ENCODE measurements around the gene CES4A.
"Not testable (repeated sequence)": the region's sequence is repeated elsewhere in the genome, so short reads cannot be mapped to it uniquely, and the experiment has no call there.

The CES4A gene

DNA sequence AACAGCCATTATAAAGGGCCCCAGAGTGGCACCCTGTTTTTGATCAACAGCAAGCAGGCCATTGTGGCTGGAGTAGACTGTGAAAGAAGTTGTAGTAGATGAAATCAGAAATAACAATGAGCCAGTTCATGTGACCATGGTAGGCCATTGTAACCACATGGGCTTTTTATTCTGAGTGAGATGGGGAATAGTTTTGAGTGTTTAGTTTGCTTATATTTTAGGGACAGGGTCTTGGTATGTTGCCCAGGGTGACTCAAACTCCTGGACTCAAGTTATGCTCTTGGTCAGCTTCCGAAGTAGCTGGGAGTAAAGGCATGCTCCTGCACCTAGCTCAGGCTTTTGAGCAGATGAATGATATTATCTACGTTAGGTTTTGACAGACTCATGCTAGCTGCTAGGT, 52.5 kb downstream of the CES4A start:
- TF ChIP-seq, protein P1, sequence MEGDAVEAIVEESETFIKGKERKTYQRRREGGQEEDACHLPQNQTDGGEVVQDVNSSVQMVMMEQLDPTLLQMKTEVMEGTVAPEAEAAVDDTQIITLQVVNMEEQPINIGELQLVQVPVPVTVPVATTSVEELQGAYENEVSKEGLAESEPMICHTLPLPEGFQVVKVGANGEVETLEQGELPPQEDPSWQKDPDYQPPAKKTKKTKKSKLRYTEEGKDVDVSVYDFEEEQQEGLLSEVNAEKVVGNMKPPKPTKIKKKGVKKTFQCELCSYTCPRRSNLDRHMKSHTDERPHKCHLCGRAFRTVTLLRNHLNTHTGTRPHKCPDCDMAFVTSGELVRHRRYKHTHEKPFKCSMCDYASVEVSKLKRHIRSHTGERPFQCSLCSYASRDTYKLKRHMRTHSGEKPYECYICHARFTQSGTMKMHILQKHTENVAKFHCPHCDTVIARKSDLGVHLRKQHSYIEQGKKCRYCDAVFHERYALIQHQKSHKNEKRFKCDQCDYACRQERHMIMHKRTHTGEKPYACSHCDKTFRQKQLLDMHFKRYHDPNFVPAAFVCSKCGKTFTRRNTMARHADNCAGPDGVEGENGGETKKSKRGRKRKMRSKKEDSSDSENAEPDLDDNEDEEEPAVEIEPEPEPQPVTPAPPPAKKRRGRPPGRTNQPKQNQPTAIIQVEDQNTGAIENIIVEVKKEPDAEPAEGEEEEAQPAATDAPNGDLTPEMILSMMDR (conservative IDR thresholded peaks at IDR 0.05; ENCODE audit: low read depth): no peak
- no peak overlapping the region for H3K27ac ChIP-seq
- no peak for DNase-seq (ENCODE audit: low spot score)
- POLR2A ChIA-PET (ENCODE audit: low non-redundant PET): no interaction called here
- CTCF ChIA-PET: interaction anchor here (1.7 kb wide), 1 partner anchor 26 kb away, joined by 3 read pairs; no protein-coding TSS in a partner anchor

DNA sequence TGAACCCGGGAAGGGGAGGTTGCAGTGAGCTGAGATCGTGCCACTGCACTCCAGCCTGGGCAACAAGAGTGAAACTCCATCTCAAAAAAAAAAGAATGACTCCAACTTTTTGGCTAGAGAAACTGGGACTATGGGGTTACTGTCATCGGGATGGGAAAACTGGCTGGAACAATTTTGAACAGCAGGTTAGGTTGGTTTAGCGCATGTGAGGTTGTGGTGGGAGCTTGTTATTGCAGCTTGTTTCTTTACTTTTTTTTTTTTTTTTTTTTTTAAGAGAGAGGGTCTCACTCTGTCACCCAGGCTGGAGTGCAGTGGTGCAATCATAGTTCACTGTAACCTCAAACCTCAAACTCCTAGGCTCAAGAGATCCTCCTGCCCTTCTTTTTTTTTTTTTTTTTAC, 53.1 kb downstream of the CES4A start:
- CTCF ChIA-PET: interaction anchor here (0.6 to 1.0 kb wide), 2 partner anchors 60 to 290 kb away, joined by 3 to 4 read pairs; no protein-coding TSS in a partner anchor
- H3K27ac ChIP-seq; POLR2A ChIA-PET (ENCODE audit: low non-redundant PET); DNase-seq (ENCODE audit: low spot score): not testable (repeated sequence)

DNA sequence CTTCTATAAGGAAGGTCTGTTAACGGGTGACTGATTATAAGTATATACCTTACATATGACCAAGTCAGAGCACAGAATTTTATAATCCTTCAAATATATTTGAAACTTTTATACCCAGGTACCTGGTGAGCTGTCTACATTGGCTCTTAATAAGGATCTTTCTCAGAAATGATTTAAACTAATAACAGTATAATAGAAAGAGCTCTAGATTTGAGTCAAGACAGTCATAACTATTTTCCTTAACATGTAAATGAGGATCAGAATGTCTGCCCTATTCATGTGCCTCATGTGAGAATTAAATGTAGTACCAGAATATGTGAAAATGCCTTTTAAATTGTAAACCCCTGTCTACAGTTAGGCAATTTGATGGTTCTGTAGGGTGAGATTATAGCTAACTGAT, 55.0 kb downstream of the CES4A start:
- ChIA-PET POLR2A (ENCODE audit: low non-redundant PET) (no interaction called here), CTCF (interaction anchor here (0.6 kb wide), 1 partner anchor 1151 kb away, joined by 3 read pairs; no protein-coding TSS in a partner anchor)
- TF ChIP-seq, protein P1 (conservative IDR thresholded peaks at IDR 0.05; ENCODE audit: low read depth): no peak
- no peak for DNase-seq (ENCODE audit: low spot score)
- no peak overlapping the region for H3K27ac ChIP-seq

DNA sequence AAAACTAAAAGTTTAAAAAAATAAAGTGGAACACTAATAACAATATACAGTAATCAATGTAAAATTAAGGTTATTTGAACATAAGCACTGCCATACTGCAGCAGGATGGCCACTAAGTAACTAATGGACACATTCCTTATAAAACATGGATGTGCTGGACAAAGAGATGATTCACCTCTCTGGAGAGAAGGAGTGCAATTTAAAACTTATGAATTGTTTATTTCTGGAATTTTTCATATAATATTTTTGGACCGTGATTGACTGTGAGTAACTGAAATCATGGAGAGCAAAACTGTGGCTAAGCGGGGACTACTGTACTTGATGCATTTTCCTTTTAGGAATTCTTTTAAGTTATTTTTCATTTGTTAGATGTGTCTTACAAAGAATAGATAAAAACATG, 62.4 kb downstream of the CES4A start:
- ChIA-PET POLR2A (ENCODE audit: low non-redundant PET) (no interaction called here), CTCF (no interaction called here)
- DNase-seq (ENCODE audit: low spot score): no peak
- H3K27ac ChIP-seq: no peak overlapping the region
- TF ChIP-seq, protein P1 (conservative IDR thresholded peaks at IDR 0.05; ENCODE audit: low read depth): no peak

DNA sequence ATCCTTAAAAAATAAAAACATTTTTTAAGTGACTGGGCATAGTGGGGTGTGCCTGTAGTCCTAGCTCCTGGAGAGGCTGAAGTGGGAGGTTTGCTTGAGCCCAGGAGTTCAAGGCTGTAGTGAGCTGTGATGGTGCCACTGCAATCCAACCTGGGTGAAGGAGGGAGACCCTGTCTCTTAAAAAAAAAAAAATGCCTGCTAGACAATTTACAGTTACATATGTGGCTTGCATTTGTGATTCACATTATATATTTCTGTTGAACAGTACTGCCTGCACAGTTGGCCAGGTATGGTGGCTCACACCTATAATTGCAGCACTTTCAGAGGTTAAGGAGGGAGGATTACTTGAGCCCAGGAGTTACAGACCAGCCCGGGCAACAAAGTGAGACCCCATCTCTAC, 64.0 kb downstream of the CES4A start:
- no peak for DNase-seq (ENCODE audit: low spot score)
- POLR2A ChIA-PET (ENCODE audit: low non-redundant PET): no interaction called here
- CTCF ChIA-PET: no interaction called here
- no peak overlapping the region for H3K27ac ChIP-seq
- TF ChIP-seq, protein P1 (conservative IDR thresholded peaks at IDR 0.05; ENCODE audit: low read depth): no peak

DNA sequence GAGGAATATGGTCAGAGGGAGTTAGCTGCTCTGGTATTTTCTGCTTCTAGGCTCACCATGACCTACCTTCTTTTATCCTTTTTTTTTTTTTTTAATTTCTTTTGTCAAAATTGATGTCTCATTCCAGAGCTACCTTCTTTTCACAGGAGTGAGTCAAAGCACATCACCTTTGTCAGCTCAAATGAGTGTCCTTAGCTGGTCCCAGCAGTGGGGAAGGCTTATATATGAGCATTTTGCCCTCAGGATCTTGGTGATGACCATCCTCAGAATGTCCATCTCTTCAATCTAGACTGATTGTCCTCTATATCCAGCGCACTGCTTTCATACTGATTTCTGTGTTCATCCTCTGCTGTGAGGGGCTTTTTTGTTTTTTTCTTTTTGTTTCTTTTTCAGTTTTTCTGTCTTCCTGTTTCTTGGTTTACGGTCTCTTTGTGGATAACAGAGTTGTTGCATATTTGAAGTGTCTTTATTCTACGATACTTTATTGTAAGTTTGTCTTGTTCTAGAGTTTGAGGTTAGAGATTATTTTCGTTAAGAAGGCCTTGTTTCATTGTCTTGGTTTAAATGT, 65.5 kb downstream of the CES4A start:
- TF ChIP-seq, protein P1 (conservative IDR thresholded peaks at IDR 0.05; ENCODE audit: low read depth): no peak
- H3K27ac ChIP-seq: 0 out of 2 replicates have a peak overlapping the region, but pooled peaks have one; percentile 21
- no peak for DNase-seq (ENCODE audit: low spot score)
- POLR2A ChIA-PET (ENCODE audit: low non-redundant PET): interaction anchor here (0.6 kb wide), 1 partner anchor 75 kb away, joined by 8 read pairs; no protein-coding TSS in a partner anchor
- CTCF ChIA-PET: interaction anchor here (0.7 to 0.8 kb wide), 2 partner anchors 80 to 145 kb away, joined by 3 read pairs; no protein-coding TSS in a partner anchor

DNA sequence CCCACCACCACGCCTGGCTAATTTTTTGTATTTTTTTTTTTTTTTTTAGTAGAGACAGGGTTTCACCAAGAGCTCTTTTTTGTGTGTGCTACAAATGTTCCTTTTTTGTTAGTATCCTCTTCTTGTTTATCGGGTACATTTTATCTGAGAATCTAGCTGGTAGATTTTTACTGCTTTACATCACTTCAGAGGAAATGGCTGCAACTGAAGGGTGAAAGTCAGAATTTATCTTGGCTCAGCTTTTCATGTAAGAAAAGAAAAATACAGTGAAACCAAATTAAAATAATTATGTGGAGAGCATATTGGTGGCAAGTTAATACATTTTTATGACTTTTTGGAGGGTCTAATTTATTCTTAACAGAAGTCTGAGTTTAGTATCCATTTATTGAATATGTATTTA, 66.5 kb downstream of the CES4A start:
- ChIA-PET POLR2A (ENCODE audit: low non-redundant PET) (no interaction called here), CTCF (interaction anchor here (0.8 kb wide), 1 partner anchor 81 kb away, joined by 3 read pairs; no protein-coding TSS in a partner anchor)
- peak overlapping the region; percentile 66 for H3K27ac ChIP-seq

More for the DNA sequence above, 66.5 kb downstream of the CES4A start:
- DNase-seq (ENCODE audit: low spot score): no peak
- TF ChIP-seq, protein P1 (conservative IDR thresholded peaks at IDR 0.05; ENCODE audit: low read depth): no peak
